Spleen (tissue), 11 donors: ENCODE data around the gene NR2C1. TPM values are rescaled to one million over a fixed set of nuclear protein-coding genes. Genes with fewer than 3 reads are reported as not detected.
"Not testable (repeated sequence)": the region's sequence is repeated elsewhere in the genome, so short reads cannot be mapped to it uniquely, and the experiment has no call there.

Experiments
- DNase-seq: peaks from one replicate; pipeline ENCODE4 v3.0.0-alpha.2; 2020
- H3K27ac ChIP-seq, 8 donors: fragments of 200-600 bp; sonication (generic) in 7 of 8; 1 replicate in 4 of 8; 2 replicates in 4 of 8; pipeline versions ENCODE4 v1.5.0 to v1.8.0; 2016 to 2021; ENCODE audit warnings: inconsistent platforms in 4 of 8, mild to moderate bottlenecking in 4 of 8, moderate library complexity in 1 of 8
- H3K27me3 ChIP-seq, 7 donors: fragments of 200-600 bp; sonication (generic) in 6 of 7; replicated peaks in 1 of 7; 1 replicate in 4 of 7; 2 replicates in 3 of 7; pipeline versions ENCODE4 v1.5.0 to v1.8.0; 2016 to 2021; ENCODE audit warnings: inconsistent platforms in 3 of 7, mild to moderate bottlenecking in 1 of 7
- H3K36me3 ChIP-seq, 6 donors: fragments of 200-600 bp; sonication (generic) in 5 of 6; 1 replicate in 4 of 6; 2 replicates in 2 of 6; pipeline versions ENCODE4 v1.5.0 to v1.8.0; 2016 to 2021; ENCODE audit warnings: inconsistent platforms in 2 of 6
- H3K4me1 ChIP-seq, 6 donors: fragments of 200-600 bp; sonication (generic) in 5 of 6; 1 replicate in 3 of 6; 2 replicates in 3 of 6; pipeline versions ENCODE4 v1.5.0 to v1.8.0; 2016 to 2021; ENCODE audit warnings: inconsistent platforms in 3 of 6
- H3K4me3 ChIP-seq, 8 donors: fragments of 200-600 bp; sonication (generic) in 7 of 8; 1 replicate in 4 of 8; 2 replicates in 4 of 8; pipeline versions ENCODE4 v1.5.0 to v1.8.0; 2016 to 2021; ENCODE audit warnings: inconsistent platforms in 4 of 8, mild to moderate bottlenecking in 4 of 8, moderate library complexity in 2 of 8
- H3K9me3 ChIP-seq, 8 donors: fragments of 200-600 bp; sonication (generic) in 7 of 8; 1 replicate in 4 of 8; 2 replicates in 4 of 8; pipeline versions ENCODE4 v1.5.0 to v1.8.0; 2016 to 2021; ENCODE audit warnings: inconsistent platforms in 4 of 8
- POLR2A ChIP-seq, 3 donors: fragments of 450-650 bp; IDR thresholded peaks; one replicate each; pipeline ENCODE4 v1.5.1; 2017; ENCODE audit warnings: antibody characterized with exemption in 3 of 3, mild to moderate bottlenecking in 1 of 3
- POLR2AphosphoS5 ChIP-seq, 3 donors: sonication (generic); formaldehyde crosslinking; IDR thresholded peaks; one replicate each; pipeline ENCODE4 v1.5.1; 2017; ENCODE audit warnings: antibody characterized with exemption in 3 of 3
- WGBS, 5 donors: extraction: QIAGEN DNeasy Blood & Tissue Kit in 3 of 5; methylation state at CpG; one replicate each; pipeline versions ENCODE4 v1.1.5 to v1.1.7; 2013 to 2018; 5-methylcytosine and 5-hydroxymethylcytosine counted together
- intact Hi-C: fragments of 100-400 bp; cut with DNase I; formaldehyde crosslinking; loops from one replicate; pipeline ENCODE4 v1.15.0; 2023; ENCODE audit warnings: low total_unique reads
- polyA plus RNA-seq, 3 donors: library from polyadenylated mRNA; stranded (reverse); fragments of 200-250 nt; gene quantifications; one replicate each; pipeline ENCODE4 v1.2.1, GENCODE V29; 2013
- total RNA-seq, 7 donors: library from RNA; depleted of rRNA in 3 of 7; stranded (reverse); fragments of >200 nt in 3 of 7; fragmentation: NEBNext Ultra II Directional in 4 of 7; extraction: Animal tissue kit (Norgen Biotek cat#: 25700) in 4 of 7; gene quantifications; one replicate each; pipeline versions ENCODE4 v1.1.0 to v1.2.1, GENCODE V29; 2016 to 2021
- TF ChIP-seq, protein P1 (sequence below), 11 experiments: fragments of 200-600 bp in 7 of 11; fragments of 450-650 bp in 4 of 11; sonication (generic) in 4 of 11; IDR thresholded peaks in 8 of 11; conservative IDR thresholded peaks in 3 of 11; 1 replicate in 7 of 11; 2 replicates in 4 of 11; pipeline versions ENCODE4 v1.4.0 to v1.8.0; 2016 to 2021; ENCODE audit warnings: antibody characterized with exemption in 11 of 11, inconsistent platforms in 4 of 11, mild to moderate bottlenecking in 1 of 11
- donor health status: healthy with polysubstance abuse.
- donor health status: DM: no; HTN: no; CAD: no; lungs with moderate emphysema.
- donor health status: DM: no; HTN: no; CAD: no.
- donor health status: Bipolar disorder and iron deficiency.
- donor health status: healthy.
- donor health status: DM: no; HTN: no; CAD: no.
- donor health status: DM: yes; HTN: yes; CAD: no.

Gene NR2C1
- total and polyA plus RNA-seq, 10 donors = 30.2 to 133 (median 46.4) TPM

DNA sequence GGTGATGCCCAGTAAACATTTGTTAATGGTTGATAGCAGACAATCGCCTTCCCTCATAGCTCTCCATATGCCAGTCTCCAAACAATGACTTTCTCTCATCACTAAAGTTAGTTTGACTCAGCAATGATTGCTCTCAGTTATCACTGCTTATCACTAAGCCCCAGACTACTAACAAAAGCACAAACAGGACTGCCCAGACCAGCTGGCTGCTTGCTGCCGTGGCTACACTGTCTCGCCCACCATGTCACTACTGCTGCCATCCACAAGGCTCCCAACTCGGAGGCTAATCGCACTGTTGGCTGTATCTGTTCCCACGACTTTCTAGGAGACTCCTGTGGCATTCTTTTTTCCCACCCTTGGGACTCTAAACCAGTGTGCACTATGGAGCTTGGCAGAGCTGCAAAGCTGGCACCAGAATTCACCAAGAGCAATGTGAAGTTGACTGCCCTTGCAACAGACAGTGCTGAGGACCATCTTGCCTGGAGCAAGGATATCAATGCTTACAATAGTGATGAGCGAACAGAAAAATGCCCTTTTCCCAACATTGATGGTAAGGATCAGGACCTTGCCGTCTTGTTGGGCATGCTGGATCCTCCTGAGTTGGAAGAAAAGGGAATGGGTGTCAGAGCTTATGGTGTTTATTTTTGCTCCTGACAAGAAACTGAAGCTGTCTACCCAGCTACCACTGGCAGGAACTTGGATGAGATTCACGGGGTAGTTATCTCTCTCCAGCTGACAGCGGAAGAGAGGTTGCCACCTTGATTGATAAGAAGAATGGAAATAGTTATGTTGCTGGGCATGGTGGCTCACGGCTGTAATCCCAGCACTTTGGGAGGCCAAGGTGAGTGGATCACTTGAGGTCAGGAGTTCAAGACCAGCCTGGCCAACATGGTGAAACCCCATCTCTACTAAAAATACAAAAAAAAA lies 27.1 kb upstream of the NR2C1 start:
- Histone ChIP-seq H3K9me3 (no peaks in the 10 kb centered on the region), H3K27me3 (no peaks in the 10 kb centered on the region), H3K4me1 (peaks cover 0 to 11% (median 3%) of the 10 kb centered on the region in 6 donors), H3K36me3 (no peaks in the 10 kb centered on the region), H3K4me3 (no peak overlapping the region), H3K27ac (no peak overlapping the region)
- 90 to 96% (median 93%) methylated on average over 11 of the region's 11 CpGs for WGBS, 5 donors
- TF ChIP-seq, protein P1, sequence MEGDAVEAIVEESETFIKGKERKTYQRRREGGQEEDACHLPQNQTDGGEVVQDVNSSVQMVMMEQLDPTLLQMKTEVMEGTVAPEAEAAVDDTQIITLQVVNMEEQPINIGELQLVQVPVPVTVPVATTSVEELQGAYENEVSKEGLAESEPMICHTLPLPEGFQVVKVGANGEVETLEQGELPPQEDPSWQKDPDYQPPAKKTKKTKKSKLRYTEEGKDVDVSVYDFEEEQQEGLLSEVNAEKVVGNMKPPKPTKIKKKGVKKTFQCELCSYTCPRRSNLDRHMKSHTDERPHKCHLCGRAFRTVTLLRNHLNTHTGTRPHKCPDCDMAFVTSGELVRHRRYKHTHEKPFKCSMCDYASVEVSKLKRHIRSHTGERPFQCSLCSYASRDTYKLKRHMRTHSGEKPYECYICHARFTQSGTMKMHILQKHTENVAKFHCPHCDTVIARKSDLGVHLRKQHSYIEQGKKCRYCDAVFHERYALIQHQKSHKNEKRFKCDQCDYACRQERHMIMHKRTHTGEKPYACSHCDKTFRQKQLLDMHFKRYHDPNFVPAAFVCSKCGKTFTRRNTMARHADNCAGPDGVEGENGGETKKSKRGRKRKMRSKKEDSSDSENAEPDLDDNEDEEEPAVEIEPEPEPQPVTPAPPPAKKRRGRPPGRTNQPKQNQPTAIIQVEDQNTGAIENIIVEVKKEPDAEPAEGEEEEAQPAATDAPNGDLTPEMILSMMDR (IDR thresholded peaks at IDR 0.05 in 8 of 11, conservative IDR thresholded peaks at IDR 0.05 in 3 of 11) = no peak
- no peak for DNase-seq
- intact Hi-C loops = no loop called here

DNA sequence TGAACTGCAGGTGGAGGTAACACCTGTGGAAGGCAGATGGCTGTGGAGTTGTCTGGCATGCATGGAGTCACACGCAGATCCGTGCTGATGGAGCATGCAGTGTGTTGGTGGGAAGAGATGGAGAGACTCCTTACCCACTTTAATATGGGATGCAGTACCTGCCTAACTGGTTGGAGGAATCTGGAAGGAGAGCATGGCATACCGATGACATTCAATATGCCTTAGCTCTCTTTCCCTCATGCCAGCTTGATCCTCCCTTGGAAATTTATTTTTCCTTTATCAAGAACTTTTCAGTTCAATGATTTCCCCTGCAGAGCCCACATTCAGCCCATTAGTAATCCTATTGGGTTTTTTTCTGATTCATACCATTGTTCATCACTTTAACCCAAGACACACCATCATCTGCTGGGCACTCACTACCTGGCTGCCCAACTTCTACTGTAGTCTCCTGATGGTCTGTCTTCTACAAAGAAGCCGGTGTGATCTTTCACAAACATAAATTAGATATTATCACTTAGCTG lies 25.9 kb upstream of the NR2C1 start:
- WGBS, 5 donors = 96 to 99% (median 98%) methylated on average over 4 of the region's 4 CpGs
- Histone ChIP-seq H3K9me3 (no peaks in the 10 kb centered on the region), H3K27me3 (no peaks in the 10 kb centered on the region), H3K36me3 (no peaks in the 10 kb centered on the region), H3K27ac (no peak overlapping the region), H3K4me3 (no peak overlapping the region), H3K4me1 (peaks cover 0 to 13% (median 5%) of the 10 kb centered on the region in 6 donors)
- TF ChIP-seq, protein P1 (IDR thresholded peaks at IDR 0.05 in 8 of 11, conservative IDR thresholded peaks at IDR 0.05 in 3 of 11) = no peak
- TF ChIP-seq POLR2AphosphoS5 (IDR thresholded peaks at IDR 0.05) = no peak
- no peak for TF ChIP-seq POLR2A (IDR thresholded peaks at IDR 0.05)
- no peak for DNase-seq
- intact Hi-C loops = no loop called here

DNA sequence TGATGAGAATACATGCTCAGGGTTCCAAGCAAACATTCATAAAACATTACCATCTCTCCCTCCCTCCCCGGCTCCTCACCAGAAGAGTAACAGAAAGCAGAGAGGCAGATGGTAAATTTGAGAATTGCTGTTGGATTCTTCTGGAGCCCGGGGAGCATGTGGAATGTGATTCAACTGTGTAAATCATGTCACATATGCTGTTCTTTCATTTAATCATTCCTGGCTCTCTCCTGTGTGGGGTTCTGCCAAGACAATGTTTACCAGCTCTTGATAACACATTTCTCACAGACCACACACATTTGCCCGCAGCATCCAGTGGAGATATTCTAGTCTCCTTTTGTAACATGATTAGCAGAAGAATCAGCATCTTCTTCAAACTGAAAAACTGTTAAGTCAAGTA lies 23.4 kb upstream of the NR2C1 start:
- Histone ChIP-seq H3K4me3 (no peak overlapping the region), H3K27me3 (no peaks in the 10 kb centered on the region), H3K36me3 (peaks cover 0 to 9% (median 0%) of the 10 kb centered on the region in 6 donors), H3K4me1 (peaks cover 0 to 13% (median 5%) of the 10 kb centered on the region in 6 donors), H3K9me3 (no peaks in the 10 kb centered on the region), H3K27ac (no peak overlapping the region)
- WGBS, 5 donors = 75 to 90% (median 82%) methylated on average over 3 of the region's 3 CpGs
- intact Hi-C loops = no loop called here
- no peak for DNase-seq
- TF ChIP-seq, protein P1 (IDR thresholded peaks at IDR 0.05 in 8 of 11, conservative IDR thresholded peaks at IDR 0.05 in 3 of 11) = no peak
- TF ChIP-seq POLR2A (IDR thresholded peaks at IDR 0.05) (no peak), POLR2AphosphoS5 (IDR thresholded peaks at IDR 0.05) (no peak)

DNA sequence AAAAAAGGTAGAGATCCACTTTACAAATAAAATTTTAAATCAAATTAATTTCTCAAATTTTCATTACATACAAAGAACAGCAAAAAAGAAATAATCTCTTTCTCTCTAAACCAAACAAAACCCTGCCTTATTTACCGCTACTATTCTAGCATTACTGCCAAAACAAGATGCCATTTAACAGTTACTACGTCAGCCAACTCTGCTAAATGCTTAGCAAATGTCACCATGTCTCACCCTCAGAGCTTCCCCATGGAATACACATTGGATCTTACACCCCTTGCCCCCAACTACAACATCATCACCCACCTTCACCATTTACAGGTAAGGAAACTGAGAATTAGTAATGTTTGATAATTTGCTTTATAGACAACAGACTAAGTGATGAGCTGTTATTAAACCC lies 23.0 kb upstream of the NR2C1 start:
- no peak overlapping the region for H3K4me3 ChIP-seq
- intact Hi-C loops = no loop called here
- H3K27ac ChIP-seq = no peak overlapping the region
- peaks cover 0 to 13% (median 5%) of the 10 kb centered on the region in 6 donors for H3K4me1 ChIP-seq
- TF ChIP-seq POLR2A (IDR thresholded peaks at IDR 0.05) = no peak
- TF ChIP-seq POLR2AphosphoS5 (IDR thresholded peaks at IDR 0.05) = no peak
- TF ChIP-seq, protein P1 (IDR thresholded peaks at IDR 0.05 in 8 of 11, conservative IDR thresholded peaks at IDR 0.05 in 3 of 11) = no peak
- H3K36me3 ChIP-seq = peaks cover 0 to 9% (median 0%) of the 10 kb centered on the region in 6 donors
- no peak for DNase-seq
- 85 to 94% (median 87%) methylated on average over 2 of the region's 2 CpGs for WGBS, 5 donors
- H3K9me3 ChIP-seq = no peaks in the 10 kb centered on the region
- no peaks in the 10 kb centered on the region for H3K27me3 ChIP-seq

DNA sequence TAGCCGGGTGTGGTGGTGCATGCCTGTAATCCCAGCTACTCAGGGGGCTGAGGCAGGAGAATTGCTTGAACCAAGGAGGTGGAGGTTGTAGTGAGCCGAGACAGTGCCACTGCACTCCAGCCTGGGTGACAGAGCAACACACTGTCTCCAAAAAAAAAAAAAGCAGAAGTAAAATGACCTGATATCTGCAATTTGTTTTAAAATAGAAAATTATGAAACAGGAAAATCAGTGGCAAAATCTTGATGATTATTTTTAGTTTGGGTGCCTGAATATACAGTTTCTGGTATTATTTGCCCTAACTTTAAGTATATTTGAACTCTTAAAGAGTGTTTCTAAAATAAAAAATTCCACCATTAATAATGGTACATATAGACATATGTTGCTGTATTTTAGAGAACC lies 22.4 kb upstream of the NR2C1 start:
- H3K9me3 ChIP-seq, DNase-seq, intact Hi-C loops, H3K4me3 ChIP-seq, H3K27ac ChIP-seq, H3K27me3 ChIP-seq, H3K36me3 ChIP-seq: not testable (repeated sequence)
- H3K4me1 ChIP-seq = peaks cover 0 to 13% (median 5%) of the 10 kb centered on the region in 6 donors
- WGBS, 5 donors = 62 to 78% (median 68%) methylated on average over 2 of the region's 2 CpGs
